HG03342 (cell line): ENCODE measurements around the gene UNK.
"Not testable (repeated sequence)": the region's sequence is repeated elsewhere in the genome, so short reads cannot be mapped to it uniquely, and the experiment has no call there.

ENCODE experiments used
- ATAC-seq: cut with Tn5 transposase; IDR thresholded peaks from one replicate; pipeline ENCODE4 v1.9.1; 2021; ENCODE audit warnings: mild to moderate bottlenecking, moderate library complexity; ENCODE audit not compliant: unreplicated experiment

Gene UNK

DNA sequence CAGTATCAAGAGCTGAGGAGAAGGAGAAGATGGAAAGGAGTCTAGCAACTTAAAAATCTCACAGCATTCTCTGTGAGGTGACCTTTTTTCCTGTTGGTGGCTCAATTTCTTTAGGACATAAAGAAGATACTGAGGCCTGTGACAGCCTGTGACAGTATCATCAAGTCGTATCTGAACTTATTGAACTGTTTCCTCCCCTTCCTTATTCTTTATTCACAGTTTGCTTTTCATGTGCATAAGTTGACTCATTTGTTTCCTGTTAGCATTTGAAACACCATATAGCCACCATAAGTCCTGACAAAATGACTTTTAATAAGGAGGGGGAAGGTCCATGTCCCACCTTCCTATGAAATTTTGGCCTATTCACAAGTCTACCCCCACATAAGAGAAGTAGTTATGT lies 8.9 kb downstream of the UNK start:
- no peak for ATAC-seq

DNA sequence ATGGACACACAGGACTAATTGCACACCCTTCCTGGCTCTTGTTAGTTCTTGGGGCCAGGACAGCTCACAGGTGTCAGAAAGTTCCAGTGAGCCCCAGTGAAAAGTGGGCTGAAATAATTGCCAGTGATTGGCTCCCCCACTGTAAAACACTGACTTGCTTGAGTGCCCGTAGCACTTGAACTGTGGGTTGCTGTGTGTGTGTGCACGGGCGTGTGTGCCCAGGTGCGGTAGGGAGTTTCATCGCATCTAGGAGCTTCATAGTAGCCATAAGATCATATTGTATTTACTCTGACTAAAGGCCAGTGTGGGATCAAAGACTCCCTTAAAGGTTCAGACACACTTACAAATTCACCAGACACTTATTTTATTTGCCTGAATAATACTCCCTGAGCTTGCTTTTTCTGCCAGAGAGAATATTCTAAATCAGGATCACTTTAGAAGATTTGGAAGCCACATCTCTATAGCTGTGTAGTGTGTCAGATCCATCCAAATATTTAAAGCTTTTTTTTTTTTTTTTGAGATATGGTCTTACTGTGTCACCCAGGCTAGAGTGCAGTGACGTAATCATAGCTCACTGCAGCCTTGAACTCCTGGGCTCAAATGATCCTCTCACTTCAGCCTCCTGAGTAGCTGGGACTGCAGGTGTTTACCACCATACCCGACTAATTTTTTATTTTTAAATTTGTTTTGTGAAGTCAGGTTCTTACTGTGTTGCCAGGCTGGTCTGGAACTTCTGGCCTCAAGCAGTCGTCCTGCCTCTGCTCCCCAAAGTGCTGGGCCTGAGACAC lies 11.4 kb downstream of the UNK start:
- ATAC-seq = no peak

DNA sequence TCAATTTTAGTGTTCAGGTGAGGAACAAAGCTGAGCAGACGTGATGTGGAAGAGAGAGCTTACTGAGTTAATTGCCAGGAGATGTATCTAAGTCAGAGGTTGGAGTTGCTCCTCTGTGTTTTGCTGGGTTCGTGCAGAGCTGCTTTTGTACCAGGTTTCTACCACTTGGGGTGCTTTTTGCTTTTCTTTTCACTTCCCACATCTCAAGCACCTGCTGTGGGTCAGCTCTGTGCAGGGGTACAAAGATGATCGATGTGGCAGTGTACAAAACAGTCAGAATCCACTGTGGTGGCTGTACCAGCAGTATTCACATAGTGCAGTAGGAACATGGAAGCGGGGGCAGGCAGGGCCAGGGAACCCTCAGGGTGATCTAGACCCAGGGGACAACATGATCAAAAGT lies 14.8 kb downstream of the UNK start:
- ATAC-seq = no peak

DNA sequence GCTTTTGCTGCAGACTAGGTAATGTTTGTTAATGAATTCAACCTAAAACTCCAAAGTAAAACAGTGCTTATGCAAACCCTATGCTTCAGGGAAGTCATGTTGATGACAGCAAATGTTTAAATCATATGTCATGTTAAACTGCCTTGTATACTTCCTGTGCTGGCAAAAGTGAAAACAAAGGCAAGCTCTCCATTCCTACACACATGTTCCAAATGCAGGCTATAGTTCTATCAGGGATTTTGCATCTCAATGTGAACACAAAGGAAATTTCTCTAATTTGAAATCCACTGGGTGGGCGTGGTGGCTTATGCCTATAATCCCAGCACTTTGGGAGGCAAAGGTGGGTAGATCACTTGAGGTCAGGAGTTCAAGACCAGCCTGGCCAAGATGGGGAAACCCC lies 19.3 kb downstream of the UNK start:
- ATAC-seq = no peak

DNA sequence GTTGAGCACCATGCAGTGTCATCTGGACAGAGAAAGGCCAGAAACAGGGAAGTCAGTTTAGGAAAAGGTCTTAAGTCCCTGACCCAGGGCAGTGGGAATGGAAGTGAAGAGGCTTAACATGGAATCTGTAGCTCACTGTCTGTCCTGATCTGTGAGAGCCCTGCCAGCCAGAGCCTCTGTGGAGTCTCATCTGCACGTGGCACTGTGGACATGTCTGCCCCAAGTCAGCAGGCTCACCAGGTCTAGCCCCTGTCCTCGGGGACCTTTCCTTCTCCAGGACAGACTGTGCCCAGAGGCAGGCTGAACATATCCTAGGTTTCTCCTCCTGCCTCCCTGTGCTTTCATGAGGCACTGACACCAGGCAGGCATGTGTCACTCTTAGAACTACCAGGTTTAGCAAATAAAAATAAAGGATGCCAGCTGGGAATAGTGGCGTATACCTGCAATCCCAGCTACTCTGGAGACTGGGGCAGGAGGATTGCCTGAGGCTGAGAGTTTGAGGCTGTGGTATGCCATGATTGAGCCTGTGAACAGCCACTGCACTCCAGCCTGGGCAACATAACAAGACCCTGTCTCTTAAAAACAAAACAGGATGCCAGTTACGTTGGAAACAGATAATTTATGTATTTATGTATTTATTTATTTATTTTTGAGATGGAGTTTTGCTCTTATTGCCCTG lies 22.4 kb downstream of the UNK start:
- no peak for ATAC-seq

DNA sequence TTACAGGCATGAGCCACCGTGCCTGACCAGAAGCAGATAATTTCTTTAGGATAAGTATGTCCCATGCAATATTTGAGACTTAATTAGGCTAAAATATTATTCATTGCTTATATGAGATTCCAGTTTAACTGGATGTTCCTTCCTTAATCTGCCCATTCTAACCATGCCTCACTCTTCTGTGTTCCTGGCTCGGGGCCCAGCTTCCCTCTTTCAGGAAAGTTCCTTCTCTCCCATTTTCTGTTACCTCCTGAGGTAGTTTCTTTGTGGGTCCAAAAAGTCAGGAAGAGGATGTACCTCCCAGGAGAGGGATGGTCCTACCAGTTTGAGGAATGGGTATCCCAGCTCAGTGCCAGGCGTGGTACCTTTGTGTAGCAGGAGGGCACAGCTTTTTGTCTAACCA lies 23.3 kb downstream of the UNK start:
- ATAC-seq = no peak

DNA sequence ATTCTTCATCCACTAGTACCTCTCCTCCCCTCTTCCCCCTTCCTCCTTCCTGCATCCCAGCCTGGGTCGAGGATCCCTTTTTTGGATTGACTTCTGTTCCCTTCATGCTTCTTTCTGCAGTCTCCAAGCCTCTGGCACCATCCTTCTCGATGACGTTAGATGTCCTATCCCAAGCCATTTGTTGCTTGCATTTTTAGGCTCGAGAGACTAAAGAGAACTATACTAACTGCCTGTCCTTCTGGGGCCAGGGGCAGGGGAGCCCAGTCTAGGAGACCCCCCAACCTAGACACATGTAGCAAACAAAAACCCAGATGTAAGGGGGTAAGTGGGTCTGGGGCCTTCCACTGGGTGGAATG lies 23.9 kb downstream of the UNK start:
- ATAC-seq = no peak

DNA sequence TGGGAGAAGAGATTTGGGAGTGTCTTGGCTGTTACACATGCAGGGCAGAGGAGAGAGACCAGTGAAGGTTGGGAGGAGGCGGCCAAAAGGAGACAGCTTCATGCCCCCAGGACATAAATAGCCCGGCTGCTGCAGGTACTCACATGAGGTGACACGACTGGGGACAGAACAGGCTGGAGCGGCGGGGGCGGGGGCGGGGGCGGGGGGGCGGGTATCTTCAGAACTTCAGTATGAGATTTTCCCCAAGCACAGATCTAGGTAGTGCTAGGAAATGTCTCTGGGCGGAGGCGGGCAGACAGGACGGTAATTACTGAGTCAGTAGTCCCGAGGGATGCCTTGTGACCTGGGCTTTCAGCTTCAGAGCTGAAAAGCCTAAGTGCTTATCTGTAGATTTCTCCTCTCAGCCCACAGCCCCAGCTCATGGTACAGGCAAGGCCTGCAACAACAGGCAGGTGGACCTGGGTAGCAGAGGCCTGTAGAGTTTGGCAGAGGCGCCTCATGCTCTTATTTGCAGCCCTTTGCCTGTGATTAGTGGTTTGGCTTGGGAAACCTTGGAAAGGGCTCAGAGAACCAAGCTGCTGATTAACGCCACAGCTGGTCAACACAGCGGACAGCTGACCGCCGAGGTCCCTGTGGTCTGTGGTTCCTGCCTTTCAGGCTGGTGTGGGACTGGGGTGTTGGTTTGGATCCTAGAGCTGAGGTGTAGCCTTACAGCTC lies 24.5 kb downstream of the UNK start:
- ATAC-seq = no peak

DNA sequence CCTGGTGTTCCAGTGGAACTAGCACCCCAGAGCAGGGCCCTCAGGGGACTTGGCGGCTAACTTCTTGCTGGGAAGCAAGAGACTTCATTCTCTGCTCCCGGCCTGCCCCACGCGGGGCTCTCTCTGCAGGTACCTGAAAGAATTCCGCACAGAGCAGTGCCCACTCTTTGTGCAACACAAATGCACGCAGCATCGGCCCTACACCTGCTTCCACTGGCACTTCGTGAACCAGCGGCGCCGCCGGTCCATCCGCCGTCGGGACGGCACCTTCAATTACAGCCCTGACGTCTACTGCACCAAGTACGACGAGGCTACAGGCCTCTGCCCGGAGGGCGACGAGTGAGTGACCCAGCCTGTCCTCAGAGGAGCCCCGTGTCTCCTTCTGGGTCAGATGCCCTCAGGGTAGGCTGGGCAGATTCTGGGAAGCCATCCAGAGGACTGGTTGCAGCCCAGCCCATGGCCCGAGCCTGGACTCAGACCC lies 25.1 kb downstream of the UNK start:
- no peak for ATAC-seq

DNA sequence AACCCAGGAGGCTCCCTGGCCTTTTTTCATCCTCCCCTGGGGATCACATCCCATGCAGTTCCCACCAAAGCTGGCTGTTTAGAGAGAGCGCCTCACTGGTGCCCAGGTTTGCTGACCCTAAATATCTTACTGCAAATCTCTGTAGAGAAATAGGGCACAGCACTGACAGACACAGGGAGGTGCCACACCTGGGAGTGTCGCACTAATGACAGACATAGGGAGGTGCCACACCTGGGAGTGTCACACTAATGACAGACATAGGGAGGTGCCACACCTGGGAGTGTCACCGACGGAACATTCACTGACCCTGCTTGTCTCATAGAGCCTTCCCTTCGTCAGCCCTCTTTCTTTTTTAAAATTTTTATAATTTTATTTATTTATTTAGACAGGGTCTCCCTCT lies 25.6 kb downstream of the UNK start:
- no peak for ATAC-seq

DNA sequence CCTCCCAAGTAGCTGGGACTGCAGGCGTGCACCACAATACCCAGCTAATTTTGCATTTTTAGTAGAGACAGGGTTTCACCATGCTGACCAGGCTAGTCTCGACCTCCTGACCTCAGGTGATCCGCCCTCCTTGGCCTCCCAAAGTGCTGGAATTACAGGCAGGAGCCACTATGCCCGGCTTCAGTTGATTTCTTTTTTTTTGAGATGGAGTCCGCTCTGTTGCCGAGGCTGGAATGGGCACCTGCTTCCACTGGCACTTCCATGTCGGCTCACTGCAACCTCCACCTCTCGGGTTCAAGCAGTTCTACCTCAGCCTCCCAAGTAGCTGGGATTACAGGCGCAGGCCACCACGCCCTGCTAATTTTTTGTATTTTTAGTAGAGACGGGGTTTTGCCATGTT lies 26.1 kb downstream of the UNK start:
- not testable (repeated sequence) for ATAC-seq

DNA sequence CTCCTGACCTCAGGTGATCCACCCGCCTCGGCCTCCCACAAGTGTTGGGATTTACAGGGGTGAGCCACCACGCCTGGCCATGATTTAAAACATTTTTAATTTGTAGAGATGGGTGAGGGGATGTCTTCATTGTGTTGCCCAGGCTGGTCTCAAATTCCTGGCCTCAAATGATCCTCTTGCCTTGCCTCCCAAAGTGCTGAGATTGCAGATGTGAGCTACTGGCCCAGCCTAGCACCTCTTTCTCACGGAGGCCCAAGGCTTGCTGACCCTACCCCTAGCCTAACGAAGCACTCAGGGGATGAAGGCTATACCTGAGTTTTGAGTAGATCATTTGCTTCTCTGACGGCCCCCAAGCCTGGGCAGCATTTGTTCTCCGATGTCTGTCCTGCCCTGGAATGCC lies 26.6 kb downstream of the UNK start:
- ATAC-seq = no peak

DNA sequence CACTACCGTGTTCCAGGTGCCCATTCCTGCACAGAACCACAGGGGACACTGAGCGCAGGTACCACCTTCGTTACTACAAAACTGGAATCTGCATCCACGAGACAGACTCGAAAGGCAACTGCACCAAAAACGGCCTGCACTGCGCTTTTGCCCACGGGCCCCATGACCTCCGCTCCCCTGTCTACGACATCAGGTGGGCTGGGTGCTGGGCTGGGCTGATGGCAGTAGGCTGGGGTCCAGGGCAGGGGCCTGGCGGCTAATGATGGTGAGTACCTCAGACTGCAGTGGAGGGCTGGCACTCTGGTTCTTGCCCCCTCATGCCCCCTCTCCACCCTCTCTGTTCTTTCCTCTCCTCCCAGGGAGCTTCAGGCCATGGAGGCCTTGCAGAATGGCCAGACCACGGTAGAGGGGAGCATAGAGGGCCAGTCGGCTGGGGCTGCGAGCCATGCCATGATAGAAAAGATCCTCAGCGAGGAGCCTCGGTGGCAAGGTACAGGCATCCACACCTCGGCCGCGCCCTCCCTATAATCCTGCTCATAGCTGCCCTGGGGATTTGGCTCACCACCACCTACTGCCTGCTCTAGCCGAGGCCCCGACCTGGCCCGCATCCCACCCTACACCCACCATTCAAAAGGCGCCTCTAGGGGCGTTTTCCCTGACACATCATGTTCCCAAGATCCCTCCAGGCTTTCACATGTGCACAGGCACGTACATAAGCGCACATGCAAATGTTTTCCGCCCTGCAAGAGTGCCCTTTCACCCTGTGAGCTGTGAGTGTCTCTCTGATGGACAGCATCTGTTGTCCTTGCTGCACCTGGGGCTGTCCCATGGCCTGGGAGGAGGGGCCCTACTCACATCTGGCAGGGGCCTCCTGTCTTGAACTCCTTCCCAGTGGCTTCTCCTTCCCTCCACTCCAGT lies 27.7 kb downstream of the UNK start:
- ATAC-seq = no peak

DNA sequence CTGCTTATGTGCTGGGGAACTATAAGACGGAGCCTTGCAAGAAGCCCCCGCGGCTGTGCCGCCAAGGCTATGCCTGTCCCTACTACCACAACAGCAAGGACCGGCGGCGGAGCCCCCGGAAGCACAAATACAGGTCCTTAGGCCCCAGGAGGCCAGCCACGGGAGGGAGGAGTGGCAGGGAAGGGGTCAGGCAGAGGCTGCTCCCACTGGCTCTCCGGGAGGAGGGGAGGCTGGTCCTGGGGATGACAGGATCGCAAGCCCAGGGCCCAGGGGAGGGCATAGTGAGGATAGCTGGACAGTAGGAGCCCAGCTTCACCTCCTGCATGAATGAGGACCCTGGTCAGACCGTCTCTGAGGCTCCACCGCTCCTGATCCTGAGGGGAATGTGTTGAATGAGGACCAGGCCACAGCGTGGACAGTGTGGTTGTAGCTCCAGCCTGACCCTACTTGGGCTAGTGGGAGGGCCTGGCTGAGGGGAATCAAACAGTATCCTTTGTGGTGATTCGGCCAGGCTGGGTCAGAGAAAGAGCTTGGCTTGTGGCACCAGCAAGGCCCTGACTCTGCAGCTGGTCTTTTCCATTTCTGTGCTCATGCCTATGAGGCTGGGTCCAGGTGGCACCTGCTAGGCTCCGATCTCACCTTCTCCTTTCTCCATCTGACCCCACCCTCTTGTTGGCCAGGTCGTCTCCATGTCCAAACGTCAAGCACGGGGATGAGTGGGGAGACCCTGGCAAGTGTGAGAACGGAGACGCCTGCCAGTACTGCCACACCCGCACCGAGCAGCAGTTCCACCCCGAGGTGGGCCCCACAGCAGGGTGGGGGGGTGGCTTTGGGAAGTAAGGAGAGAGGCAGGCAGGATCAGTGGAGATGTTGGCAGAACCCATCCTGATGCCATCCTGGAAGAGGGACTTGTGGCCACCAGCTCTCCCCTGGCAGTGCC lies 28.7 kb downstream of the UNK start:
- ATAC-seq = no peak

DNA sequence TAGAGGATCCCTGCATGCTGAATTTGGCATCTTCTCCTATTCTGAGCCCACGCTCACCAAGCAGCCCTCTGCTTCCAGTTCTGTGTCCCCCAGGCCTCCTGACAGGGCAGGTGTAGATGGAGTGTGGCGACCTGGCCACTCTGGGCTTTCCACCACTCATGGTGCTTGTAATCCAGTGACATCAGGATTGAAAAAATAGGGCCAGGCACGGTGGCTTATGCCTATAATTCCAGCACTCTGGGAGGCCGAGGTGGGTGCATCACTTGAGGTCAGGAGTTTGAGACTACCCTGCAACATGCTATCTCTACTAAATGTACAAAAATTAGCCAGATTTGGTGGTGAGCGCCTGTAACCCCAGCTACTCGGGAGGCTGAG lies 29.4 kb downstream of the UNK start:
- no peak for ATAC-seq

DNA sequence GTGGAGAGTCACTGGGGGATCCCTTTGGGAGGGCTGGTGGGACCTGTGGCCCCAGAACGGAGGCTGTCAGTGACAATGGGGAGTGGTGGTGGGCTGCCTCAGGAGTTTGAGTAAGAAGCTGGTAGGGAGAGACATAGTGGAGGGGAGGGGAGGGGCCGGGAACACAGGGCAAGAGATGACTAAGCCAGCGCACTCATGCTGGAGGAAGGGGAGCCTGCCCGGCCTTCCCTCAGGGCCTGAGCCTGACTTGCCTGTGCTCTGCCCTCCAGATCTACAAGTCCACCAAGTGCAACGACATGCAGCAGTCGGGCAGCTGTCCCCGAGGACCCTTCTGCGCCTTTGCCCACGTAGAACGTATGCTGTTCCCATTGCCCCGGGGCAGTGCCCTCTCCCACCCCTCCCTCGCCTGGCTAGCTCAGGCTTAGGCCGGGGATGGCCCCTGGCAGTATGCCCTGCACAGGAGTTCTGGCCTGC lies 30.3 kb downstream of the UNK start:
- ATAC-seq = no peak

DNA sequence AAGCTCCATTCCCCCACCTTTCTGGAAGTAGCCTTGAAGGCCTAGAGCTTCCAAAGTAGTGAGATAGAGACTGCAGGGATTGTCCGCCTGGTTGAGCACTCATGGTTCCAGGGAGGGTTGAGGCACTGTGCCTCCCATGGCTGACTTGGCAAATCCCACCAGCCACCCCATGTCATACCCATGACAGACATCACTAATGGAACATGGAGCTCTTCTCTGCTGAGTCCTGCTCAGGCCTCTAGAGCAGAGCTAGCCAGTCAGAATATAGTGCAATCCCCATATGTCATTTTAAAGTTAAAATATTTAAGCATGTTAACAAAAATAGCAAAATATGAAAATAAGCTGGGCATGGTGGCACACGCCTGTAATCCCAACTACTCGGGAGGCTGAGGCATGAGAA lies 30.8 kb downstream of the UNK start:
- ATAC-seq = no peak

DNA sequence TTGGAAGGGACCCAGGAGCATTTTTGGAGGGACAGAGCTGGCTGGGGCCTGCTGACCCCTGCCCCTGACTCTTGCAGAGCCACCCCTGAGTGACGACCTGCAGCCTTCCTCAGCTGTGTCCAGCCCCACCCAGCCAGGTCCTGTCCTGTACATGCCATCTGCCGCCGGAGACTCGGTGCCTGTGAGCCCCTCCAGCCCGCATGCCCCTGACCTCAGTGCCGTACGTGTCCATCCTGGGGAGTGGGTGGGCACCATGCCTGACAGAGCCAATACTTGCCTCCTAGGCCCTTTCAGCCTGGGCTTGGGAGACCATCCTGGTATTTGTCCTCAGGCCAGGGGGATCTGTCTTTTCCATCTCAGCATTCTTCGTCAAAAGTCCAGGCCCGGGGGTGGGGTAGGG lies 32.1 kb downstream of the UNK start:
- ATAC-seq = no peak

DNA sequence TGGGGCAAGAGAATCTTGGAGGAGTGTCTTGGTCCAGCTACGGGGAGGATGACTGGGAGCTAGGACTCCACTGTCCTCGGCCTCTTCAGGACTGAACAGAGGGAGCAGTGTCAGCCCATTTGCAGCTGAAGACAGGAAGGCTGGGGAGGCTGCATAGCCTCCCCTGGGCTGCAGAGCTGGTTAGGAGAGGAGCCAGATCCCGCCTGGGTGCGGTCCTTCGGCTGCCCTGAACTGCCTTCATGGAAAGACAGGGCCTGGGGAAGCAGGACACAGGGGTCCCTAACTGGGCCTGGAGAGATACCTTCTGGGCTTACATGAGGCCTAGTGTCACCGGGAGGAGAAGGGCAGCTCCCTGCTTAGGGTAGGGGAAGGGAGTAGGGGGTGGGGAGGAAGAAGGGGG lies 33.0 kb downstream of the UNK start:
- ATAC-seq = no peak
